ENCODE data around the gene RBM34.

The RBM34 gene

DNA sequence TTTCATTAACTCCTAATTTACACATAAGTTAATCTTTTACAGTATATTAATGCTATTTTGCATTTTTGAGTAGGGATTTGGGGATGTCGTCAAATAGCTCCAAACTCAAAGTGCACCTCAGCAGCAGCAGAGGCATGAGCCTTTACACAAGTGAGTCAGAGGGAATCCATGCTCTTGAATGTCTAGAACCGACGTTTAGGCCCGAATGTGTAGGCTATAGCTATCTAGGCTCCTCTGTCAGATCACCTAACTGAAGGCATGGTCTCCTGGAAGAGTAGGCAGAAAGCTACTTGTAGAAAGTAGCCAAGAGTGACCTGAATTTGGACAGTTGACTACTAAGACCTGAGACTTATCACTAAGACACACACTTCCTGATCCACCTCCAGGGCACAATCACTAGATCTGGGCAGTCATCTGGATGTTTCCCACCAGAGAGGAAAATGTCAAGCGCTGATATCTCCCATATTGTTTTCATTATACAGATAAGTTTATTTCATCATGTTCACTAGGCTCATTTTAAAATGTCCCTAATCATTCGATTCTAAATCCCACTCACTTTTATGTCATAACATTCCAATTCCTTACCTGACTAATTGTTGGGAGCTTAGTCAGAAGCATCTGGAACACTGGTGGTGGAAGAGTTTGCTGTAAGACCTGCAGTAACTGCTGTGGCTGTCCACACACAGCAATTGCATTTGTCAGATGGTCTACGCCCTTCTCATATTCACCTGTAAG is 47.7 kb downstream of the RBM34 start:
- peaks cover 92% of the 10 kb centered on the region for H3K36me3 ChIP-seq (ENCODE audit: insufficient read depth, insufficient read length, low read length)
- H3K9ac ChIP-seq (ENCODE audit: insufficient read length, low read depth) = no peak overlapping the region
- no peak for DNase-seq (ENCODE audit: low read depth, low spot score)
- H3K27me3 ChIP-seq (ENCODE audit: insufficient read depth, insufficient read length) = no peaks in the 10 kb centered on the region
- H3K4me1 ChIP-seq (ENCODE audit: insufficient read depth, insufficient read length) = no peaks in the 10 kb centered on the region
- TF ChIP-seq YY1 (IDR thresholded peaks at IDR 0.05; ENCODE audit: insufficient read depth, insufficient read length) (no peak), ZNF274 (IDR thresholded peaks at IDR 0.05; ENCODE audit: low read depth, low read length) (no peak), SUZ12 (IDR thresholded peaks at IDR 0.05; ENCODE audit: extremely low read depth, insufficient read depth, insufficient read length) (no peak)
- H3K4me3 ChIP-seq (ENCODE audit: insufficient read length, low read depth) = no peak overlapping the region
- H3K9me3 ChIP-seq (ENCODE audit: insufficient read depth, low read length) = no peaks in the 10 kb centered on the region

DNA sequence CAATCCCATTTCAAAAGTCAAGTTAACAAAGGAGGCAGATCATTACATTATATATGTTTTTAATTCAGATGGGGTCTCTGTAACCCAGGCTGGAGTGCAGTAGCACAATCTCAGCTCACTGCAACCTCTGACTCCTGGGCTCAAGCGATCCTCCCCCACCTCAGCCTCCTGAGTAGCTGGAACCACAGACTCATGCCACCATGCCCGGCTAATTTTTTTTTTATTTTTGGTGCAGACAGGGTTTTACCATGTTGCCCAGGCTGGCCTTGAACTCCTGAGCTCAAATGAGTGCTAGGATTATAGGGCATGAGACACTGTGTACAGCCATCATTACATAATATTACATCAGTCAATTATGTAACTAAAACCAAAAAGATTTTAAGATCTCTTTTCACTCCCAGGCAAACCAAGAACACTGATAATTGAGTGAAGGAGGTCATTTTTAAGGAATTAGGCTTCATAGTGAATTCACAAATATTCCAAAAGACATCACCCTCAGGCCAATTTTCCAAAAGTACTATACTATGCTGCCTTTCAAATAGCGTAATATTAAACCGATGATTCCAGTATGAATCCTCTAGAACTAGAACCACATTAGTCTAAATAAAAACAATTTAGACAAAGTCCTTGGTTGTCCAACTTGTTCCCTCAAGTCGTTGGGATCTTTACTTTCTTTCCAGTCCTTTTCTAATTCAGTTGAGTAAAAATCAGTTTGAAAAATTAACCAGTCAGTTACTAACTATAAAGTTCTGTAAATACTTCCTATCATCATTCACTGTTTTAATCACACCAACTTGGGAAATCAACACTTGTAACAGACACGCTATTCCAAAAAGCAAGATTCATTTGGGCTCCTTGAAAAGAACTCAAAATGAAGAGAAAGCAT is 48.5 kb downstream of the RBM34 start:
- H3K27me3 ChIP-seq (ENCODE audit: insufficient read depth, insufficient read length) = no peaks in the 10 kb centered on the region
- H3K4me1 ChIP-seq (ENCODE audit: insufficient read depth, insufficient read length) = no peaks in the 10 kb centered on the region
- H3K9ac ChIP-seq (ENCODE audit: insufficient read length, low read depth) = no peak overlapping the region
- peaks cover 92% of the 10 kb centered on the region for H3K36me3 ChIP-seq (ENCODE audit: insufficient read depth, insufficient read length, low read length)
- no peaks in the 10 kb centered on the region for H3K9me3 ChIP-seq (ENCODE audit: insufficient read depth, low read length)
- H3K4me3 ChIP-seq (ENCODE audit: insufficient read length, low read depth) = no peak overlapping the region
- TF ChIP-seq ZNF274 (IDR thresholded peaks at IDR 0.05; ENCODE audit: low read depth, low read length) = no peak
- no peak for TF ChIP-seq SUZ12 (IDR thresholded peaks at IDR 0.05; ENCODE audit: extremely low read depth, insufficient read depth, insufficient read length)
- no peak for TF ChIP-seq YY1 (IDR thresholded peaks at IDR 0.05; ENCODE audit: insufficient read depth, insufficient read length)
- no peak for DNase-seq (ENCODE audit: low read depth, low spot score)

DNA sequence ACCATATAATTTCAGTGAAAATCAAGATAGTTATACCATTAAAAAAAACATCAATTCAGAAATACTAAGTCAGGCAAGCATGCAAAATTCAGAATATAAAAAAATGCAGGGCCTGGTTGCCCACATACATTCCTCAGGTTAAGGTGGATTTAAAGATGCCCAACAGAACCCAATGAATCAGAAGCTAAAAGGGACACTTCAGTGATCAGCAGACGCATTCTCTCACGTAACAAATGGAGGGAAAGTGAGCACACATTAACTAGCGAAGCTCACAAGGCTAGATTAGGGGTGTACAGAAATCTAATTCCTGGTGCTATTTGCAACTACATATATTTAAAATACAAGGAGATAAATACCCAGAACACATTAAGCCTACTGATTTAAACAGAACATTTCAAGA is 49.9 kb downstream of the RBM34 start:
- no peak for DNase-seq (ENCODE audit: low read depth, low spot score)
- Histone ChIP-seq H3K9me3 (ENCODE audit: insufficient read depth, low read length) (no peaks in the 10 kb centered on the region), H3K27me3 (ENCODE audit: insufficient read depth, insufficient read length) (no peaks in the 10 kb centered on the region), H3K4me1 (ENCODE audit: insufficient read depth, insufficient read length) (no peaks in the 10 kb centered on the region), H3K9ac (ENCODE audit: insufficient read length, low read depth) (no peak overlapping the region), H3K4me3 (ENCODE audit: insufficient read length, low read depth) (no peak overlapping the region), H3K36me3 (ENCODE audit: insufficient read depth, insufficient read length, low read length) (peaks cover 85% of the 10 kb centered on the region)
- TF ChIP-seq ZNF274 (IDR thresholded peaks at IDR 0.05; ENCODE audit: low read depth, low read length) = no peak

DNA sequence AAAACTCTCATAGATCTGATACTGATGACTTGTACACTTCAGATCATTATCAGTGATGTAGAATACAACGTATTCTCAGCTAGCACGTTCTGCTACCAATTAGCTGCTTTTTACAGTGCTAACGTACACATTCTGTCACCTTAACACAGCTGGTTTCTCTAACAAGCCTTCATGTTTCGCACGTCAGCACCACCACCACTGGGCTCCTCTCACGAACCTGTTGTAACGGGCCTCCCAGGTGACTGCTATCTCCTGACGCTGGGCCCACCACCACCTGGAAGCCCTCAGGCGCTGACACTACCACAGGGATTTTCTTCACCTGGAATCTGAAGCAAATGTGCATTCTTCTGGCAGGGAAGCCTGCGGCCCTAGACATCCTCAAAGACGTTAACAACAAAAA is 52.2 kb downstream of the RBM34 start:
- DNase-seq (ENCODE audit: low read depth, low spot score) = no peak
- Histone ChIP-seq H3K4me3 (ENCODE audit: insufficient read length, low read depth) (no peak overlapping the region), H3K36me3 (ENCODE audit: insufficient read depth, insufficient read length, low read length) (peaks cover 67% of the 10 kb centered on the region), H3K9ac (ENCODE audit: insufficient read length, low read depth) (no peak overlapping the region), H3K4me1 (ENCODE audit: insufficient read depth, insufficient read length) (no peaks in the 10 kb centered on the region), H3K9me3 (ENCODE audit: insufficient read depth, low read length) (no peaks in the 10 kb centered on the region), H3K27me3 (ENCODE audit: insufficient read depth, insufficient read length) (no peaks in the 10 kb centered on the region)
- no peak for TF ChIP-seq ZNF274 (IDR thresholded peaks at IDR 0.05; ENCODE audit: low read depth, low read length)
- TF ChIP-seq SUZ12 (IDR thresholded peaks at IDR 0.05; ENCODE audit: extremely low read depth, insufficient read depth, insufficient read length) = no peak
- no peak for TF ChIP-seq YY1 (IDR thresholded peaks at IDR 0.05; ENCODE audit: insufficient read depth, insufficient read length)

DNA sequence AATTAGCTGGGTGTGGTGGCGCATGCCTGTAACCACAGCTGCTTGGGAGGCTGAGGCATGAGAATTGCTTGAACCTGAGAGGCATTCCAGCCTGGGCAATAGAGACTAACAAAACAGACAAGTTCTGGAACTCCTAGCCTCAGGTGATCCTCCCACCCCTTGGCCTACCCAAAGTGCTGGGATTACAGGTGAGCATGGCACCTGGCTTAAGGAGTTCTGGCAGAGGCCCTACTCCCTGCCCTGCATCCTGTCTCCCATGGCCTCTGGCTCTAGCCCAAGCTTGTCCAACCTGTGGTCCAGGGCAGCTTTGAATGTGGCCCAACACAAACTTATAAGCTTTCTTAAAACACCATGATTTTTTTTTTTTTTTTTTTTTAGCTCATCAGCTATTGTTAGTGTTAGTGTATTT is 52.9 kb downstream of the RBM34 start:
- no peak overlapping the region for H3K4me3 ChIP-seq (ENCODE audit: insufficient read length, low read depth)
- no peak for TF ChIP-seq YY1 (IDR thresholded peaks at IDR 0.05; ENCODE audit: insufficient read depth, insufficient read length)
- no peak for TF ChIP-seq SUZ12 (IDR thresholded peaks at IDR 0.05; ENCODE audit: extremely low read depth, insufficient read depth, insufficient read length)
- no peak for TF ChIP-seq ZNF274 (IDR thresholded peaks at IDR 0.05; ENCODE audit: low read depth, low read length)
- no peak for DNase-seq (ENCODE audit: low read depth, low spot score)
- H3K4me1 ChIP-seq (ENCODE audit: insufficient read depth, insufficient read length) = no peaks in the 10 kb centered on the region
- no peaks in the 10 kb centered on the region for H3K27me3 ChIP-seq (ENCODE audit: insufficient read depth, insufficient read length)
- H3K9me3 ChIP-seq (ENCODE audit: insufficient read depth, low read length) = no peaks in the 10 kb centered on the region
- peaks cover 60% of the 10 kb centered on the region for H3K36me3 ChIP-seq (ENCODE audit: insufficient read depth, insufficient read length, low read length)
- no peak overlapping the region for H3K9ac ChIP-seq (ENCODE audit: insufficient read length, low read depth)

DNA sequence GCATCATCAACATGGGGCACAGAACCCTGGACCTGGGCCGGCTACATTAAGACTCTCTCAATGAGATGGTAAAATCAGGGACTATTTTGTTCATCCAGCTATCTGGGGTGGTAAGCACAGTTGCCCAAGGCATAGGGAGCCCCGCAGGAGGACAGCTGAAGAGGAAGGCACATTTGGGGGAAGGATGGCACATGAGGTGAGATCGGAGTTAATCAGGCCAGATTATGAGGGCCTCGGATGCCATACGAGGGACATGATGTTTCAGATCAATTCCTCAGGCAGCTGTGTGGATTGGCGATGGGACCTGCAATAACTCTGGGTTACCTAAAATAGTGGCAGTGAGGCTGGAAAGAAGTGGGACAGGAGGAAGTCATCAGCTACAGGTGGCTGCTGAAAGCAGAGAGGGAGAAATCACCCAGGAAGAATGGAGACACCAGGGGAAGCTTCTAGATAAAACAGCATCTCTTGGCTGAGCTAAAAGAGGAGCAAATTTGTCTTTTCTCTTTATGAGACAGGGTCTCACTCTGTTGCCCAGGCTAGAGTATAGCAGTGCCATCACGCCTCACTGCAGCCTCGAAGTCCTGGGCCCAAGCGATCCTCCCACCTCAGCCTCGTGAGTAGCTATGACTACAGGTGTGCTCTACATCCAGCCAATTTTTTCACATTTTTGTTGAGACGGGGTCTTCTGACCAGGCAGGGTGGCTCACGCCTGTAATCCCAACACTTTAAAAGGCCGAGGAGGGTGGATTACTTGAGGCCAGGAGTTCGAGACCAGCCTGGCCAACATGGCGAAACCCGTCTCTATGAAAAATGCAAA is 53.5 kb downstream of the RBM34 start:
- no peaks in the 10 kb centered on the region for H3K4me1 ChIP-seq (ENCODE audit: insufficient read depth, insufficient read length)
- H3K36me3 ChIP-seq (ENCODE audit: insufficient read depth, insufficient read length, low read length) = peaks cover 54% of the 10 kb centered on the region
- no peak for DNase-seq (ENCODE audit: low read depth, low spot score)
- TF ChIP-seq SUZ12 (IDR thresholded peaks at IDR 0.05; ENCODE audit: extremely low read depth, insufficient read depth, insufficient read length) (no peak), YY1 (IDR thresholded peaks at IDR 0.05; ENCODE audit: insufficient read depth, insufficient read length) (no peak), ZNF274 (IDR thresholded peaks at IDR 0.05; ENCODE audit: low read depth, low read length) (no peak)
- H3K27me3 ChIP-seq (ENCODE audit: insufficient read depth, insufficient read length) = no peaks in the 10 kb centered on the region
- no peaks in the 10 kb centered on the region for H3K9me3 ChIP-seq (ENCODE audit: insufficient read depth, low read length)
- H3K9ac ChIP-seq (ENCODE audit: insufficient read length, low read depth) = no peak overlapping the region
- no peak overlapping the region for H3K4me3 ChIP-seq (ENCODE audit: insufficient read length, low read depth)

DNA sequence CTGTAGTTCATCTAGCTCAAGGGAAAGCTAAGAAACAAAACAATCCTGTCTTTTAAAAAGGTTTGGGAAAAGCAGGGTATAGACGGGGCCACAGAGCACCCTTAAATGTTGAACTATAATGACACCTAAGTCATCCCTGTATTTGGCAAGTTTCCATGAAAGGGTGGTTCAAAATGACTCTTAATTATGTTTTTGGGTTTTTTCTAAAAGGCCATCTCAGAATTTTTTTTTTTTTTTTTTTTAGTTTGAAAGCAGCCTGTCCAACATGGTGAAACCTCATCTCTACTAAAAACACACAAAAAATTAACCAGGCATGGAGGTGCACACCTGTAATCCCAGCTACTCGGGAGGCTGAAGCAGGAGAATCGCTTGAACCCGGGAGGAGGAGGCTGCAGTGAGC is 54.6 kb downstream of the RBM34 start:
- Histone ChIP-seq H3K27me3 (ENCODE audit: insufficient read depth, insufficient read length) (no peaks in the 10 kb centered on the region), H3K9me3 (ENCODE audit: insufficient read depth, low read length) (no peaks in the 10 kb centered on the region), H3K36me3 (ENCODE audit: insufficient read depth, insufficient read length, low read length) (peaks cover 44% of the 10 kb centered on the region), H3K4me3 (ENCODE audit: insufficient read length, low read depth) (no peak overlapping the region), H3K4me1 (ENCODE audit: insufficient read depth, insufficient read length) (no peaks in the 10 kb centered on the region), H3K9ac (ENCODE audit: insufficient read length, low read depth) (no peak overlapping the region)
- TF ChIP-seq SUZ12 (IDR thresholded peaks at IDR 0.05; ENCODE audit: extremely low read depth, insufficient read depth, insufficient read length) (no peak), YY1 (IDR thresholded peaks at IDR 0.05; ENCODE audit: insufficient read depth, insufficient read length) (no peak), ZNF274 (IDR thresholded peaks at IDR 0.05; ENCODE audit: low read depth, low read length) (no peak)
- no peak for DNase-seq (ENCODE audit: low read depth, low spot score)

Data from NT2/D1 (cell line).